Osteoblast (primary cell): ENCODE data around the gene SAE1. TPM values are rescaled to one million over a fixed set of nuclear protein-coding genes. Genes with fewer than 3 reads are reported as not detected.
A peak's percentile ranks its signal among the peaks of the same experiment; 100 is the strongest.

Experiments
- DNase-seq: peaks from one replicate; pipeline ENCODE4 v3.0.0; 2011; ENCODE audit warnings: low spot score, mixed read lengths; ENCODE audit not compliant: insufficient read length; ENCODE audit errors: missing footprints
- H2AFZ ChIP-seq: 2 replicates; pipeline ENCODE4 v1.6.0; 2011; ENCODE audit warnings: mild to moderate bottlenecking, low read length
- H3K27ac ChIP-seq: 2 replicates; pipeline ENCODE4 v1.5.1; 2011; ENCODE audit warnings: mild to moderate bottlenecking, low read depth, low read length, moderate library complexity
- H3K27me3 ChIP-seq: 2 replicates; pipeline ENCODE4 v1.6.0; 2012; ENCODE audit warnings: mild to moderate bottlenecking, control low read depth, inconsistent platforms, low read length, moderate library complexity; ENCODE audit not compliant: insufficient read depth
- H3K36me3 ChIP-seq: 2 replicates; pipeline ENCODE4 v1.5.1; 2011; ENCODE audit warnings: mild to moderate bottlenecking, low read length, control low read depth, moderate library complexity; ENCODE audit not compliant: insufficient read depth
- H3K4me1 ChIP-seq: 2 replicates; pipeline ENCODE4 v1.5.1; 2011; ENCODE audit warnings: mild to moderate bottlenecking, low read length, control low read depth, moderate library complexity; ENCODE audit not compliant: insufficient read depth
- H3K4me2 ChIP-seq: 2 replicates; pipeline ENCODE4 v1.6.0; 2011; ENCODE audit warnings: mild to moderate bottlenecking, low read length; ENCODE audit not compliant: insufficient read depth
- H3K4me3 ChIP-seq: fragments of 200-600 bp; sonication (generic); 3 replicates; pipeline ENCODE4 v1.5.1; 2012; ENCODE audit warnings: mild to moderate bottlenecking, low read length, inconsistent platforms; ENCODE audit not compliant: insufficient read depth
- H3K79me2 ChIP-seq: 2 replicates; pipeline ENCODE4 v1.6.0; 2012; ENCODE audit warnings: mild to moderate bottlenecking, low read length, control low read depth, inconsistent platforms; ENCODE audit not compliant: insufficient read depth
- H3K9me3 ChIP-seq: 2 replicates; pipeline ENCODE4 v1.5.1; 2011; ENCODE audit warnings: low read depth, low read length, control low read depth
- H4K20me1 ChIP-seq: 2 replicates; pipeline ENCODE4 v1.6.0; 2012; ENCODE audit warnings: mild to moderate bottlenecking, low read length, control low read depth; ENCODE audit not compliant: insufficient read depth
- CTCF ChIP-seq: IDR thresholded peaks from 2 replicates; pipeline ENCODE4 v1.5.1; 2011; ENCODE audit warnings: mild to moderate bottlenecking, low read depth, low read length, moderate library complexity; ENCODE audit errors: extremely low read depth
- total RNA-seq: library from RNA; depleted of rRNA; stranded (reverse); fragments of >200 nt; gene quantifications from 2 replicates; pipeline ENCODE4 v1.2.3, GENCODE V29; 2012

The SAE1 gene
- total RNA-seq, 1 donor = 105 TPM

- H2AFZ ChIP-seq = peak overlapping the region; percentile 52
- H3K4me3 ChIP-seq = peak overlapping the region; percentile 48
- H3K36me3 ChIP-seq = no peaks in the 10 kb centered on the region
- no peaks in the 10 kb centered on the region for H3K9me3 ChIP-seq
- peak overlapping the region; percentile 63 for H3K4me2 ChIP-seq
- TF ChIP-seq CTCF = no peak
- H3K79me2 ChIP-seq = no peaks in the 10 kb centered on the region
- H3K27me3 ChIP-seq = peaks cover 5% of the 10 kb centered on the region
- no peak for DNase-seq
- H4K20me1 ChIP-seq = no peaks in the 10 kb centered on the region
- H3K4me1 ChIP-seq = peaks cover 17% of the 10 kb centered on the region
- no peak overlapping the region for H3K27ac ChIP-seq
These were observed 108.5 kb downstream of the SAE1 start for GRCh38 chr19:47239152-47239551.

GRCh38 chr19:47239610-47240296, 109.1 kb downstream of the SAE1 start:
- H3K4me2 ChIP-seq = peak overlapping the region; percentile 63
- no peak overlapping the region for H2AFZ ChIP-seq
- no peak for TF ChIP-seq CTCF
- no peaks in the 10 kb centered on the region for H3K9me3 ChIP-seq
- H3K27me3 ChIP-seq = peaks cover 5% of the 10 kb centered on the region
- H3K27ac ChIP-seq = no peak overlapping the region
- H3K79me2 ChIP-seq = no peaks in the 10 kb centered on the region
- peak; percentile 96 for DNase-seq
- H3K4me1 ChIP-seq = peaks cover 17% of the 10 kb centered on the region
- peak overlapping the region; percentile 48 for H3K4me3 ChIP-seq
- H4K20me1 ChIP-seq = no peaks in the 10 kb centered on the region
- no peaks in the 10 kb centered on the region for H3K36me3 ChIP-seq

- Histone ChIP-seq H3K4me1 (peaks cover 17% of the 10 kb centered on the region), H3K27me3 (peaks cover 5% of the 10 kb centered on the region), H4K20me1 (no peaks in the 10 kb centered on the region), H3K79me2 (no peaks in the 10 kb centered on the region), H3K27ac (no peak overlapping the region), H3K4me3 (no peak overlapping the region), H2AFZ (no peak overlapping the region), H3K4me2 (peak overlapping the region; percentile 75), H3K36me3 (no peaks in the 10 kb centered on the region), H3K9me3 (no peaks in the 10 kb centered on the region)
- TF ChIP-seq CTCF = no peak
- peak; percentile 37 for DNase-seq
These were observed 109.9 kb downstream of the SAE1 start for GRCh38 chr19:47240556-47240955.

GRCh38 chr19:47240996-47241918, 110.6 kb downstream of the SAE1 start:
- peak overlapping the region; percentile 75 for H3K4me2 ChIP-seq
- H2AFZ ChIP-seq = peak overlapping the region; percentile 23
- no peak overlapping the region for H3K27ac ChIP-seq
- H3K27me3 ChIP-seq = peaks cover 5% of the 10 kb centered on the region
- peak overlapping the region; percentile 48 for H3K4me3 ChIP-seq
- H3K36me3 ChIP-seq = no peaks in the 10 kb centered on the region
- H3K79me2 ChIP-seq = no peaks in the 10 kb centered on the region
- H3K4me1 ChIP-seq = peaks cover 17% of the 10 kb centered on the region
- H3K9me3 ChIP-seq = no peaks in the 10 kb centered on the region
- peak; percentile 98 for DNase-seq
- no peaks in the 10 kb centered on the region for H4K20me1 ChIP-seq
- no peak for TF ChIP-seq CTCF
